ENCODE data around the gene L3MBTL4.

L3MBTL4 gene

GRCh38 chr18:6370410-6370809, 44.3 kb downstream of the L3MBTL4 start:
- no peak overlapping the region for H4K8ac ChIP-seq (ENCODE audit: low read length)
- no peaks in the 10 kb centered on the region for H3K9me3 ChIP-seq (ENCODE audit: control insufficient read depth, low read length)
- H2BK12ac ChIP-seq (ENCODE audit: low read length in 2 of 2) = no peak overlapping the region
- H3K18ac ChIP-seq (ENCODE audit: low read depth in 1 of 2, low read length in 2 of 2) = no peak overlapping the region
- no peak overlapping the region for H3K9ac ChIP-seq (ENCODE audit: low read length)
- H2AK5ac ChIP-seq (ENCODE audit: low read length, severe bottlenecking) = no peak overlapping the region
- H3K23ac ChIP-seq (ENCODE audit: low read length in 2 of 2) = no peak overlapping the region
- H3K79me1 ChIP-seq (replicated peaks; ENCODE audit: low read length, poor library complexity, severe bottlenecking) = no peaks in the 10 kb centered on the region
- H2BK5ac ChIP-seq (ENCODE audit: low read depth, low read length, poor library complexity, severe bottlenecking) = no peak overlapping the region
- WGBS = 92% methylated on average over 8 of the region's 8 CpGs
- H3K4me1 ChIP-seq (ENCODE audit: control insufficient read depth, insufficient read depth, low read depth, low read length) = peaks cover 3% of the 10 kb centered on the region
- no peak overlapping the region for H3K14ac ChIP-seq (ENCODE audit: low read length in 2 of 2)
- no peak overlapping the region for H2BK120ac ChIP-seq (ENCODE audit: low read depth, low read length)
- H3K27ac ChIP-seq (ENCODE audit: low read length, poor library complexity, severe bottlenecking) = no peak overlapping the region
- DNase-seq = no peak
- no peak overlapping the region for H4K91ac ChIP-seq (ENCODE audit: low read length)
- no peaks in the 10 kb centered on the region for H3K27me3 ChIP-seq (ENCODE audit: control insufficient read depth in 1 of 2, insufficient read depth in 1 of 2, low read length in 2 of 2)
- no peak overlapping the region for H2AFZ ChIP-seq (ENCODE audit: low read depth, low read length)
- no peak overlapping the region for H2BK15ac ChIP-seq (ENCODE audit: low read depth, poor library complexity, severe bottlenecking)
- H3K4me3 ChIP-seq (ENCODE audit: insufficient read depth in 1 of 2, low read depth in 1 of 2, low read length in 2 of 2) = no peak overlapping the region
- H3K4me2 ChIP-seq (ENCODE audit: low read length, poor library complexity, severe bottlenecking) = no peak overlapping the region
- H3K36me3 ChIP-seq (ENCODE audit: control insufficient read depth in 1 of 2, insufficient read depth in 2 of 2, low read depth in 1 of 2, low read length in 2 of 2) = no peaks in the 10 kb centered on the region
- H3K4ac ChIP-seq (ENCODE audit: low read depth in 1 of 2, low read length in 2 of 2) = no peak overlapping the region

GRCh38 chr18:6368017-6368416, 46.7 kb downstream of the L3MBTL4 start:
- Histone ChIP-seq H2BK120ac (ENCODE audit: low read depth, low read length) (no peak overlapping the region), H2BK5ac (ENCODE audit: low read depth, low read length, poor library complexity, severe bottlenecking) (no peak overlapping the region), H4K8ac (ENCODE audit: low read length) (no peak overlapping the region), H3K4me2 (ENCODE audit: low read length, poor library complexity, severe bottlenecking) (no peak overlapping the region), H3K18ac (ENCODE audit: low read depth in 1 of 2, low read length in 2 of 2) (no peak overlapping the region), H2BK12ac (ENCODE audit: low read length in 2 of 2) (no peak overlapping the region), H2AK5ac (ENCODE audit: low read length, severe bottlenecking) (no peak overlapping the region), H3K14ac (ENCODE audit: low read length in 2 of 2) (no peak overlapping the region), H2AFZ (ENCODE audit: low read depth, low read length) (no peak overlapping the region), H3K4me1 (ENCODE audit: control insufficient read depth, insufficient read depth, low read depth, low read length) (peaks cover 3% of the 10 kb centered on the region), H2BK15ac (ENCODE audit: low read depth, poor library complexity, severe bottlenecking) (no peak overlapping the region), H3K27me3 (ENCODE audit: control insufficient read depth in 1 of 2, insufficient read depth in 1 of 2, low read length in 2 of 2) (no peaks in the 10 kb centered on the region), H3K23ac (ENCODE audit: low read length in 2 of 2) (no peak overlapping the region), H3K79me1 (replicated peaks; ENCODE audit: low read length, poor library complexity, severe bottlenecking) (no peaks in the 10 kb centered on the region), H4K91ac (ENCODE audit: low read length) (no peak overlapping the region), H3K9ac (ENCODE audit: low read length) (no peak overlapping the region), H3K27ac (ENCODE audit: low read length, poor library complexity, severe bottlenecking) (no peak overlapping the region), H3K4me3 (ENCODE audit: insufficient read depth in 1 of 2, low read depth in 1 of 2, low read length in 2 of 2) (no peak overlapping the region), H3K9me3 (ENCODE audit: control insufficient read depth, low read length) (no peaks in the 10 kb centered on the region), H3K4ac (ENCODE audit: low read depth in 1 of 2, low read length in 2 of 2) (no peak overlapping the region), H3K36me3 (ENCODE audit: control insufficient read depth in 1 of 2, insufficient read depth in 2 of 2, low read depth in 1 of 2, low read length in 2 of 2) (no peaks in the 10 kb centered on the region)
- DNase-seq = no peak
- 81% methylated on average over 6 of the region's 6 CpGs for WGBS

- Histone ChIP-seq H3K9ac (ENCODE audit: low read length) (no peak overlapping the region), H2AFZ (ENCODE audit: low read depth, low read length) (no peak overlapping the region), H3K9me3 (ENCODE audit: control insufficient read depth, low read length) (no peaks in the 10 kb centered on the region), H2BK15ac (ENCODE audit: low read depth, poor library complexity, severe bottlenecking) (no peak overlapping the region), H2BK5ac (ENCODE audit: low read depth, low read length, poor library complexity, severe bottlenecking) (no peak overlapping the region), H3K27ac (ENCODE audit: low read length, poor library complexity, severe bottlenecking) (no peak overlapping the region), H4K91ac (ENCODE audit: low read length) (no peak overlapping the region), H3K18ac (ENCODE audit: low read depth in 1 of 2, low read length in 2 of 2) (no peak overlapping the region), H3K14ac (ENCODE audit: low read length in 2 of 2) (no peak overlapping the region), H3K4me2 (ENCODE audit: low read length, poor library complexity, severe bottlenecking) (no peak overlapping the region), H3K27me3 (ENCODE audit: control insufficient read depth in 1 of 2, insufficient read depth in 1 of 2, low read length in 2 of 2) (no peaks in the 10 kb centered on the region), H2AK5ac (ENCODE audit: low read length, severe bottlenecking) (no peak overlapping the region), H4K8ac (ENCODE audit: low read length) (no peak overlapping the region), H3K4me3 (ENCODE audit: insufficient read depth in 1 of 2, low read depth in 1 of 2, low read length in 2 of 2) (no peak overlapping the region), H3K23ac (ENCODE audit: low read length in 2 of 2) (no peak overlapping the region), H3K4ac (ENCODE audit: low read depth in 1 of 2, low read length in 2 of 2) (no peak overlapping the region), H3K4me1 (ENCODE audit: control insufficient read depth, insufficient read depth, low read depth, low read length) (peaks cover 3% of the 10 kb centered on the region), H2BK12ac (ENCODE audit: low read length in 2 of 2) (no peak overlapping the region), H3K79me1 (replicated peaks; ENCODE audit: low read length, poor library complexity, severe bottlenecking) (no peaks in the 10 kb centered on the region), H2BK120ac (ENCODE audit: low read depth, low read length) (no peak overlapping the region), H3K36me3 (ENCODE audit: control insufficient read depth in 1 of 2, insufficient read depth in 2 of 2, low read depth in 1 of 2, low read length in 2 of 2) (no peaks in the 10 kb centered on the region)
- WGBS = 53% methylated on average over 3 of the region's 3 CpGs
- no peak for DNase-seq
These were observed 47.5 kb downstream of the L3MBTL4 start for GRCh38 chr18:6367208-6367607.

- no peak overlapping the region for H3K14ac ChIP-seq (ENCODE audit: low read length in 2 of 2)
- no peak overlapping the region for H2AK5ac ChIP-seq (ENCODE audit: low read length, severe bottlenecking)
- H3K4me1 ChIP-seq (ENCODE audit: control insufficient read depth, insufficient read depth, low read depth, low read length) = peaks cover 3% of the 10 kb centered on the region
- H3K9ac ChIP-seq (ENCODE audit: low read length) = no peak overlapping the region
- H3K9me3 ChIP-seq (ENCODE audit: control insufficient read depth, low read length) = no peaks in the 10 kb centered on the region
- H3K4me2 ChIP-seq (ENCODE audit: low read length, poor library complexity, severe bottlenecking) = no peak overlapping the region
- no peak overlapping the region for H3K18ac ChIP-seq (ENCODE audit: low read depth in 1 of 2, low read length in 2 of 2)
- H3K4ac ChIP-seq (ENCODE audit: low read depth in 1 of 2, low read length in 2 of 2) = no peak overlapping the region
- H3K4me3 ChIP-seq (ENCODE audit: insufficient read depth in 1 of 2, low read depth in 1 of 2, low read length in 2 of 2) = no peak overlapping the region
- no peak overlapping the region for H2BK15ac ChIP-seq (ENCODE audit: low read depth, poor library complexity, severe bottlenecking)
- H3K79me1 ChIP-seq (replicated peaks; ENCODE audit: low read length, poor library complexity, severe bottlenecking) = no peaks in the 10 kb centered on the region
- no peak overlapping the region for H3K23ac ChIP-seq (ENCODE audit: low read length in 2 of 2)
- no peaks in the 10 kb centered on the region for H3K27me3 ChIP-seq (ENCODE audit: control insufficient read depth in 1 of 2, insufficient read depth in 1 of 2, low read length in 2 of 2)
- no peak overlapping the region for H2AFZ ChIP-seq (ENCODE audit: low read depth, low read length)
- no peak overlapping the region for H2BK120ac ChIP-seq (ENCODE audit: low read depth, low read length)
- no peak overlapping the region for H2BK5ac ChIP-seq (ENCODE audit: low read depth, low read length, poor library complexity, severe bottlenecking)
- no peak overlapping the region for H4K8ac ChIP-seq (ENCODE audit: low read length)
- H3K36me3 ChIP-seq (ENCODE audit: control insufficient read depth in 1 of 2, insufficient read depth in 2 of 2, low read depth in 1 of 2, low read length in 2 of 2) = no peaks in the 10 kb centered on the region
- no peak overlapping the region for H2BK12ac ChIP-seq (ENCODE audit: low read length in 2 of 2)
- H3K27ac ChIP-seq (ENCODE audit: low read length, poor library complexity, severe bottlenecking) = no peak overlapping the region
- H4K91ac ChIP-seq (ENCODE audit: low read length) = no peak overlapping the region
- DNase-seq = no peak
- WGBS = 34% methylated on average over 4 of the region's 4 CpGs
These were observed 47.9 kb downstream of the L3MBTL4 start for GRCh38 chr18:6366776-6367175.
